Natural killer cell treated with Interleukin-12 subunit alpha and Interleukin-12 subunit beta and Interleukin-15 and Interleukin-18, amount 100 ng/mL, for 72 hours (primary cell): ENCODE results near the gene KDM6A. TPM values are rescaled to one million over a fixed set of nuclear protein-coding genes. Genes with fewer than 3 reads are reported as not detected.
"Not testable (repeated sequence)": the region's sequence is repeated elsewhere in the genome, so short reads cannot be mapped to it uniquely, and the experiment has no call there.

Source experiments
- ATAC-seq, 2 donors: fragments of 150-1000 bp; cut with Tn5 transposase in 1 of 2; sonication (Bioruptor Pico), chemical (Tn5 transposase) in 1 of 2; 2 replicates each; pipeline ENCODE4 v1.10.0; 2021
- DNase-seq: peaks from one replicate; pipeline ENCODE4 v3.0.0; 2022; ENCODE audit warnings: low spot score
- H3K27ac Mint-ChIP-seq, 2 donors: 1 replicate in 1 of 2; 2 replicates in 1 of 2; pipeline ENCODE4 v1.8.0; 2022; ENCODE audit warnings: mixed read lengths in 2 of 2, mild to moderate bottlenecking in 1 of 2, moderate library complexity in 1 of 2
- H3K27me3 Mint-ChIP-seq, 2 donors: 1 replicate in 1 of 2; 2 replicates in 1 of 2; pipeline ENCODE4 v1.8.0; 2022; ENCODE audit warnings: mixed read lengths in 2 of 2
- H3K36me3 Mint-ChIP-seq: one replicate; pipeline ENCODE4 v1.8.0; 2022; ENCODE audit warnings: mixed read lengths
- H3K4me1 Mint-ChIP-seq, 2 donors: 1 replicate in 1 of 2; 2 replicates in 1 of 2; pipeline ENCODE4 v1.8.0; 2022; ENCODE audit warnings: low read depth in 2 of 2, mixed read lengths in 2 of 2, mild to moderate bottlenecking in 1 of 2
- H3K4me3 Mint-ChIP-seq: one replicate; pipeline ENCODE4 v1.8.0; 2022; ENCODE audit warnings: mixed read lengths
- H3K9me3 Mint-ChIP-seq: 2 replicates; pipeline ENCODE4 v1.8.0; 2022; ENCODE audit warnings: mixed read lengths
- total RNA-seq, 2 donors: library from RNA; stranded (reverse); gene quantifications; one replicate each; pipeline ENCODE4 v1.2.3, GENCODE V29; 2022

The KDM6A gene
- total RNA-seq, 2 donors from 2014 or later, result 31.9 to 68.6 TPM

DNA sequence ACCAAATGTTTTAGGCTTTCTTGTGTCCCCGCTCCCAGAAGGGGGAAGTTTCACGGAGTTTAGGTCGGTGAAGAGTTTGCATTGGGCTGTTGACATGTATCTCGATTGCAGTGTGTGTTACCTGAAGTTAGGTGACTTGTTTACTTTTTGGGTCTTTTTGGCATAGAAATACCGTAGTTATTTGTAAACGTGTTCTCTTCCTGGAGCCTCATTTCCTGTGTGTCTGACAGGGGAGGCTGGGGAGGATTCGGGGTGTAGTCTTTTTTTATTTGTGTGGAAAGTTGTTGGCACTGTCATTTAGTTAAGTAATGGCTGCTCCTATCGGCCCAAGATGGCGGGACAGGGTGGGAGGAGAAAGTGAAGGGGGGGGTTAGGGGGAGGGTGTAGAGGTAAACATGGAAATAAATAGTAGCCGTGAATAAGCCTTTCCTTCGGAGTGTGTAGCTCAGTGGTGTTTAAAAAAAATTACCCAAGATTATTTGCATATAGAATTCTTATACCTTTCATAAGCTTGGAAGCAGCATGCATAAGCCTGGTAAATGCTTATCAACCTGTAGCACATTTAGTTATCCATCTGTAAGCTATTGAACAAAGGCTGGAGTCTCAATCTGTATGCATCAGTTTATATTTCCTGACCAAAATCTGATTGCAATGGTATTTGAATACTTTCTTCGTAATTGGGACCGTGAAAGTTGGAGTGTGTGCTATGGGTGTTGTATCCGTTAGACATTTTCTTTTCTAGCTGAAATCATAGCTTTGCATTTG is 1.6 kb downstream of the KDM6A start:
- Mint-ChIP-seq H3K4me1 (peaks cover 6 to 28% of the 10 kb centered on the region in 2 donors), H3K36me3 (no peaks in the 10 kb centered on the region), H3K4me3 (peak overlapping the region; percentile 93), H3K9me3 (no peaks in the 10 kb centered on the region), H3K27ac (peak overlapping the region; percentile 84 to 96), H3K27me3 (no peaks in the 10 kb centered on the region)
- ATAC-seq, result no peak
- no peak for DNase-seq

DNA sequence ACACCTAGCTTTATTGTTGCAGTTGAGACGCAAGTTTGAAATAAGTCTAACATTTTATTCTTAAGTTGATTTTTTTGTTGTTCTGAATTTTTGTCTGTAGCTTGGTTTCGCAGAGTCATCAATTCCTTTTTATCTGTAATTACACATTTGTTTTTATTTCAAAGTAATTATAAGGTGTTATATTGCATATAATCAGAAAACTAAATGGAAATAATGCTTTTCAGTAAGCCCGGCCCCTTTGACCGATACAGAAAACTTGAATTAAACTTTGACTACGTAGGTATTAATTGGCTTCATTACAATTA is 2.1 kb downstream of the KDM6A start:
- H3K27me3 Mint-ChIP-seq, result no peaks in the 10 kb centered on the region
- H3K27ac Mint-ChIP-seq, result peak overlapping the region; percentile 84 to 96
- DNase-seq (no peak), ATAC-seq (no peak)
- H3K36me3 Mint-ChIP-seq, result no peaks in the 10 kb centered on the region
- no peaks in the 10 kb centered on the region for H3K9me3 Mint-ChIP-seq
- peaks cover 6 to 28% of the 10 kb centered on the region in 2 donors for H3K4me1 Mint-ChIP-seq
- peak overlapping the region; percentile 93 for H3K4me3 Mint-ChIP-seq

DNA sequence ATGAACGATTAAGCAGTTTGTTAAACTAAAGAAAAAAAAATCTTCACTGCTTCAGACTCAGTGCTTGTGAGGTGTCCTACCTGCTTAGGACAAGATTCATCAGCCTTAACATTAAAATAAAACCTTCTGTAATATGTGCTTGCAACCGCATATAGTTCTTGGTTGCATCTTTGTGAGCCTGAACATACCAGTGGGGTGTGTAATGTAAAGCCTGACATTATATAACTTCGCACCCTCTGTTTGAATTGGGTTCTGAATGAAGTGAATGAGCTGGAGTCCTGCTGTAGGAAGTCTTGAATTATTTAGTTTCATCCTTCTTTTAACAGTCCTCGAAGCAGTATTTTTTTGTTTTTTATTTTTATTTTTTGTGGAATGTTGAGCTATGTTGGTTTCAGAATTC is 3.1 kb downstream of the KDM6A start:
- Mint-ChIP-seq H3K27me3 (no peaks in the 10 kb centered on the region), H3K4me3 (peak overlapping the region; percentile 93), H3K4me1 (peaks cover 4 to 33% of the 10 kb centered on the region in 2 donors), H3K36me3 (no peaks in the 10 kb centered on the region), H3K9me3 (no peaks in the 10 kb centered on the region), H3K27ac (peak overlapping the region; percentile 84 to 96)
- DNase-seq (no peak), ATAC-seq (no peak)

DNA sequence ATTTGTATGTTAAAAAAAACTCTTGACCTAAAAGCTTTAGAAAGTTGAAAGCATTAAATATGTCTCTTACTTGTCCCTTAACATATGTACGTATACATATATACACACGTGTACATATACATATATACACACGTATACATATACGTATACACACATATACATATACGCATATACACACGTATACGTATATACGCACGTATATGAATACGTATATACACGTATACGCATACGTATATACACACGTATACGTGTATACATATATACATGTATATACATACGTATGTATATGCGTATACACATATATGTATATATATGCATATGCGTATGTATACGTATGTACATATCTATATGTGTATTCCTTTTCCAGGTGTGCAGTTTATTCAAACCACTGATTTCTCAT is 3.8 kb downstream of the KDM6A start:
- no peaks in the 10 kb centered on the region for H3K9me3 Mint-ChIP-seq
- ATAC-seq (no peak), DNase-seq (no peak)
- H3K4me3 Mint-ChIP-seq, result no peak overlapping the region
- no peak overlapping the region for H3K27ac Mint-ChIP-seq
- H3K4me1 Mint-ChIP-seq, result peaks cover 0 to 33% of the 10 kb centered on the region in 2 donors
- H3K27me3 Mint-ChIP-seq, result no peaks in the 10 kb centered on the region
- H3K36me3 Mint-ChIP-seq, result no peaks in the 10 kb centered on the region

DNA sequence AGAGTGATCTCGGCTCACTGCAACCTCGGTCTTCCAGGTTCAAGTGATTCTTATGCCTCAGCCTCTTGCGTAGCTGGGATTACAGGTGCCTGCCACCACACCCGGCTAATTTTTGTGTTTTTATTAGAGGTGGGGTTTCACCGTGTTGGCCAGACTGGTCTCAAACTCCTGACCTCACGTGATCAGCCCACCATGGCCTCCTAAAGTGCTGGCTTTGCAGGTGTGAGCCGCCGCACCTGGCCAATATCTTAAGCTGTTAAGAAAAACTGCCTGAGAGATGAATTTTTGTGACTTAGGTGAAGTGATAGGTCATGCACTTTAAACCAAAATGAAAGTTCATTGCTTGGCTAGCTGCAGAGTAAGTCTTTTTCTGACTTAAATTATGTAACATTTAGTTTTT is 5.8 kb downstream of the KDM6A start:
- Mint-ChIP-seq H3K4me3 (no peak overlapping the region), H3K36me3 (no peaks in the 10 kb centered on the region), H3K27me3 (no peaks in the 10 kb centered on the region), H3K27ac (no peak overlapping the region), H3K9me3 (no peaks in the 10 kb centered on the region), H3K4me1 (peaks cover 8 to 45% of the 10 kb centered on the region in 2 donors)
- DNase-seq (no peak), ATAC-seq (no peak)

DNA sequence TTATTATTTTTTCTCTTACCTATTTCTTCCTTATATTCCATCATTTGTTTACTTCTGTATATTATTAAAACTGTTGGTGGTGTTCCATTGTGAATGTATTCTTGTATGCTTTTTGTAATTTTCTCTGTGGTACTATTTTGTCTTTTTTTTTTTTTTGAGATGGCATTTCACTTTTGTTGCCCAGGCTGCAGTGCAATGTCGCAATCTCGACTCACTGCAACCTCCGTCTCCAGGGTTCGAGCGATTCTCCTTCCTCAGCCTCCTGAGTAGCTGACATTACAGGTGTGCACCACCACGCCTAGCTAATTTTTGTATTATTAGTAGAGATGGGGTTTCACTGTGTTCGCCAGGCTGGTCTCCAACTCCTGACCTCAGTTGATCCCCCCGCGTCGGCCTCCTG is 8.6 kb downstream of the KDM6A start:
- H3K36me3 Mint-ChIP-seq, result no peaks in the 10 kb centered on the region
- no peaks in the 10 kb centered on the region for H3K9me3 Mint-ChIP-seq
- DNase-seq, result no peak
- no peak for ATAC-seq
- H3K27me3 Mint-ChIP-seq, result no peaks in the 10 kb centered on the region
- peaks cover 18 to 43% of the 10 kb centered on the region in 2 donors for H3K4me1 Mint-ChIP-seq
- no peak overlapping the region for H3K27ac Mint-ChIP-seq
- no peak overlapping the region for H3K4me3 Mint-ChIP-seq

DNA sequence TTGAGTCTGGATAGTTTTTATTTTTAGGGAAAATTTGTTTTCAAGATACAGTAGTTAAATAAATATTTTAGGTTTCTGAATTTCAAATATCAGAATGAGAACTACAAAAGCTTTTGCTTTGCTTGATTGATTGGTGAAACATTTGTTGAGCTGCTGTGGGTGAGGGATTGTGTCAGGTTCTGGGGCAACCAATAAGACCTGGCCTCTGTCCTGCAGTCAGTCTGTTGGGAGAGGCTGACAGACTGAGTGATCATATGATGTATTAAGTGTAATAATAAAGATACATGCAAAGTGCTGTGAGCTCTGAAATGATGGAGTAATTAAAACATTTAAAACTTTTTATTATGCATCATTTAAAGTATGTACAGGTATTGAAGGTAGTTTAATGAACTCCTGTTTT is 9.6 kb downstream of the KDM6A start:
- peaks cover 18 to 48% of the 10 kb centered on the region in 2 donors for H3K4me1 Mint-ChIP-seq
- no peaks in the 10 kb centered on the region for H3K27me3 Mint-ChIP-seq
- no peaks in the 10 kb centered on the region for H3K36me3 Mint-ChIP-seq
- H3K27ac Mint-ChIP-seq, result no peak overlapping the region
- H3K4me3 Mint-ChIP-seq, result no peak overlapping the region
- no peak for ATAC-seq
- H3K9me3 Mint-ChIP-seq, result no peaks in the 10 kb centered on the region
- DNase-seq, result no peak

DNA sequence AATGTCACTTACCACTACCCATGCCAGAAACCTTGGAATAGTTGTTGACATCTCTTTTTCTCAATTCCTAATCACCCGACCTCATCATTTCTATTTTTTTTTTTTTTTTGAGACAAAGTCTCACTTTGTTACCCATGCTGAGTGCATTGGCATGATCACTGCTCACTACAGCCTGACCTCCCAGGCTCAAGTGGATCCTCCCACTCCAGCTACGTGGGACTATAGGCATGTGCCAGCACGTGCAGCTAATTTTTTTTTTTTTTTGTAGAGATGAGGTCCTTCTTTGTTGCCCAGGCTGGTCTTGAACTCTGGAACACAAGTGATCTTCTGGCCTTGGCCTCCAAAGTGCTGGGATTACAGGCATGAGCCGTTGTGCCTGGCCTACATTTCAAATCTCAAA is 12.0 kb downstream of the KDM6A start:
- Mint-ChIP-seq H3K9me3 (no peaks in the 10 kb centered on the region), H3K4me1 (peaks cover 21 to 43% of the 10 kb centered on the region in 2 donors), H3K27me3 (no peaks in the 10 kb centered on the region), H3K4me3 (no peak overlapping the region), H3K36me3 (no peaks in the 10 kb centered on the region), H3K27ac (no peak overlapping the region)
- ATAC-seq (no peak), DNase-seq (no peak)

DNA sequence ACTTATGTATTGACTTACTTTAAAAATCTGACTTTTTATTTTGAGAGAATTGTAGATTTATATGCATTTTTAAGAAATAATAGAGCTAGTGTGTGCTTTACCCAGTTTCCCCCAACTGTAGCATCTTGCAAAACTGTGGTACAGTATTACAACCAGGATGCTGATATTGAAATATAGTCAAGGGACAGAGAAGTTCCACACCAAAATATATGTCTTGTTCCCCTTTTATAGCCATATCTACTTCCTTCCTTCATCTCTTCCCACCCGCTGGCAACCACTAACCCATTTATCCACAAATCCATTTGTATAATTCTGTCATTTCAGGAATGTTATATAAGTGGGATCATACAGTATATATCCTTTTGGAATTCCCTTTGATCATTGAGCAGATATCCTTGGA is 16.8 kb downstream of the KDM6A start:
- Mint-ChIP-seq H3K27me3 (no peaks in the 10 kb centered on the region), H3K4me3 (peak overlapping the region; percentile 32), H3K4me1 (peaks cover 21 to 40% of the 10 kb centered on the region in 2 donors), H3K9me3 (no peaks in the 10 kb centered on the region), H3K36me3 (no peaks in the 10 kb centered on the region), H3K27ac (peak overlapping the region in 1 of 2 donors; percentile 36)
- no peak for DNase-seq
- no peak for ATAC-seq

DNA sequence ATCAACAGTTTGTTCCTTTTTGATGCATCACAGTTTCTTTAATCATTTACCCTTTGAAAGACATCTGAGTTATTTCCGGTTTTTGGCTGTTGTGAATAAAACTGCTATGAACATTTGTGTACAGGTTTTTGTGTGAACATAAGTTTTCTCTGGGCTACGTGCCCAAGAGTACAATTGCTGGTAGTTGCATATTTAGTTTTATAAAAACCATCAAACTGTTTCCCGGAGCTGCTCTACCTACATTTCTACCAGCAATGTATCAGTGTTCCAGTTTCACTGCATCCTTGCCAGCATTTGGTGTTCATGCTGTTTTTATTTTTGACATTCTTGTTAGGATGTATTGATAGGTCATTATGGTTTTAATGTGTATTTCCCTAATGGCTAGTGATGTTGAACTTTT is 17.3 kb downstream of the KDM6A start:
- Mint-ChIP-seq H3K9me3 (no peaks in the 10 kb centered on the region), H3K4me1 (peaks cover 21 to 38% of the 10 kb centered on the region in 2 donors), H3K36me3 (peaks cover under 1% of the 10 kb centered on the region), H3K4me3 (peak overlapping the region; percentile 32), H3K27me3 (no peaks in the 10 kb centered on the region), H3K27ac (peak overlapping the region in 1 of 2 donors; percentile 36)
- no peak for DNase-seq
- ATAC-seq, result no peak

DNA sequence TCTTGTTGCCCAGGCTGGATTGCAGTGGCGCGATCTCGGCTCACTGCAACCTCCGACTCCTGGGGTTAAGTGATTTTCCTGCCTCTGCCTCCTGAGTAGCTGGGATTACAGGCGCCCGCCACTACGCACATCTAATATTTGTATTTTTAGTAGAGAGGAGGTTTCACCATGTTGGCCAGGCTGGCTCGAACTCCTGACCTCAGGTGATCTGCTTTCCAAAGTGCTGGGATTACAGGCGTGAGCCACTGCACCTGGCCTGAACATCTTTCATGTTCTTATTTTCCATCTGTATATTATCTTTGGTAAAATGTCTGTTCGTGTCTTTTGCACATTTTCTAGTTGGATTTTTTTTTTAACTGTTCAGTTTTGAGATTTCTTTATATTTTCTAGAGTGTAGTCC is 17.7 kb downstream of the KDM6A start:
- ATAC-seq, H3K36me3 Mint-ChIP-seq, DNase-seq, H3K4me3 Mint-ChIP-seq, H3K27me3 Mint-ChIP-seq, H3K27ac Mint-ChIP-seq, H3K9me3 Mint-ChIP-seq: not testable (repeated sequence)
- H3K4me1 Mint-ChIP-seq, result peaks cover 25 to 40% of the 10 kb centered on the region in 2 donors

DNA sequence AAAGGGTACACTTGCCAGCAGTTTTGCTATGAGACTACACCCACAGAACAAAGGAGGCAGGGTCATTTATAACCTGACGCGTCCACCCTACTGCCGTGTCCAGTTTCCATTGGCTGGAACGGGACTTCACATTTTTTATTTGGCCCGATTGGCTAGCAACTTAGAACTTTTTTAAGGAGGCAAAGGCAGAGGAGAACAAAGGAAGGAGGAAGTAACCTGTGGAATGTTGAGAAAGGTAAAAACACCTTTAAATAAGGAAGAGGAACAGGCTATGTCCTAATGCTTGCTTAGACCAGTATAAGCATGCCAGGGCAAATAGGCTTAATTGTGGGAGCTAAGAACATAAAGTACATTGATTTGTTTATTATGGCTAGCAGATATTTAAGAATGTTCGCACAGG is 18.7 kb downstream of the KDM6A start:
- ATAC-seq (no peak), DNase-seq (no peak)
- Mint-ChIP-seq H3K4me3 (no peak overlapping the region), H3K36me3 (peaks cover 7% of the 10 kb centered on the region), H3K4me1 (peaks cover 25 to 45% of the 10 kb centered on the region in 2 donors), H3K27me3 (no peaks in the 10 kb centered on the region), H3K9me3 (no peaks in the 10 kb centered on the region), H3K27ac (no peak overlapping the region)

DNA sequence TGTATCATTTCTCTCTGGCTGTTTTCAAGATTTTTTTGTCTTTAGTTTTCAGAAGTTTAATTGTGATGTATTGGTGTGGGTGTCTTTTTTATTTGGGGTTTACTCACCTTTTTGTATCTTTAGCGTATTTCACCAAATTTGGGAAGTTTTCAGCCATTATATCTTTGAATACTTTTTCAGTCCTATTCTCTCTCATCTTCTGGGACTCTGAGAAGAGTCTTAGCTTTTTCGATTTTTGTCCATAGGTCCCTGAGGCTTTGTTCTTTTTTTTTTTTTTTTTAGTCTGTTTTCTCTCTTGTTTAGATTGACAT is 23.8 kb downstream of the KDM6A start:
- Mint-ChIP-seq H3K27ac (no peak overlapping the region), H3K4me3 (no peak overlapping the region), H3K36me3 (peaks cover 12% of the 10 kb centered on the region), H3K4me1 (peaks cover 37 to 60% of the 10 kb centered on the region in 2 donors), H3K9me3 (no peaks in the 10 kb centered on the region), H3K27me3 (no peaks in the 10 kb centered on the region)
- DNase-seq, result no peak
- no peak for ATAC-seq

DNA sequence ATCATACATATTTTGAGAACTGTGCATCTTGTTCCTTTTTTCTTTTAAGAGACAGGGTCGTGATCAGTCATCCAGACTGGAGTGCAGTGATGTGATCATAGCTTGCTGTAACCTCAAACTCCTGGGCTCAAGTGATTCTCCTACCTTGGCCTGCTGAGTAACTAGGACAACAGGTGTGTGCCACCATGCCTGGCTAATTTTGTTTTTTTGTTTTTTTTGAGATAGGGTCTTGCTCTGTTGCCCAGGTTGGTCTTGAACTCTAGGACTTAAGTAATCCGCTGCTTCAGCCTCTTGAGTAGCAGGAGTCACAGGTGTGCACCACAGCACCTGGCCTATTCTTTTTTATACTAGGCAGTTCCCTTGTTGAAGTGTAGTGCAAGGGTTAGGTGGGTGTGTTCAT is 24.6 kb downstream of the KDM6A start:
- no peak for DNase-seq
- Mint-ChIP-seq H3K27ac (no peak overlapping the region), H3K36me3 (peaks cover 12% of the 10 kb centered on the region), H3K27me3 (no peaks in the 10 kb centered on the region), H3K9me3 (no peaks in the 10 kb centered on the region), H3K4me1 (peaks cover 37 to 60% of the 10 kb centered on the region in 2 donors), H3K4me3 (no peak overlapping the region)
- no peak for ATAC-seq
